Measurements from ENCODE around the gene NPC2.

NPC2 gene

GRCh38 chr14:74518221-74518620, 25.1 kb upstream of the NPC2 start:
- FAIRE-seq, result no peak

- FAIRE-seq, result no peak
Observed at GRCh38 chr14:74517731-74518130, 24.6 kb upstream of the NPC2 start.

GRCh38 chr14:74516451-74517160, 23.5 kb upstream of the NPC2 start:
- FAIRE-seq, result no peak

DNA sequence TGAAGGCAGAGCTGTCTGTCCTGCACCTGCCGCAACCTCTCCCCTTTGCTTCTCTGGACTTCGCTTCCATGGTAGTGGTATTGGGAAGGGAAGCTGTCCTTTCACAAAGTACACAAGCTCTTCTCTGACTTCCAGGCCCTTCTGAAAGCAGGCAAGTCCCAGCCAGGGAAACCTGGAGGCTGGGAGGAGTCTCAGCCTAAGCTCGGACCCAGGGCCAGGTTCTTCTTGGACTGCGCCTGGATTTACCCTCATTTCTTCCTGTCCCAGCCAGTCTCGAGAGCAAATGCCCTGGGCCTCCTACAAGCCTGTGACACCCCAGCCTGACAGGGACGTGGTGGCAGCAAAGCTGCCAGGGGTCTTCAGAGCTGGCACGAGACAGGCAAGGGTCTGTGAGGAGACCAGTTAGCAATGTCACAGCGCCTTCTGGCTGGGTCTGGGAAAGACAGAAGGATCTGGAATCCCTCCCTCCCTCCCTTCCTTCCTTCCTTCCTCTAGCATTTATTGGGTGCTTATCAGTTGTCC, 22.8 kb upstream of the NPC2 start:
- FAIRE-seq, result no peak

DNA sequence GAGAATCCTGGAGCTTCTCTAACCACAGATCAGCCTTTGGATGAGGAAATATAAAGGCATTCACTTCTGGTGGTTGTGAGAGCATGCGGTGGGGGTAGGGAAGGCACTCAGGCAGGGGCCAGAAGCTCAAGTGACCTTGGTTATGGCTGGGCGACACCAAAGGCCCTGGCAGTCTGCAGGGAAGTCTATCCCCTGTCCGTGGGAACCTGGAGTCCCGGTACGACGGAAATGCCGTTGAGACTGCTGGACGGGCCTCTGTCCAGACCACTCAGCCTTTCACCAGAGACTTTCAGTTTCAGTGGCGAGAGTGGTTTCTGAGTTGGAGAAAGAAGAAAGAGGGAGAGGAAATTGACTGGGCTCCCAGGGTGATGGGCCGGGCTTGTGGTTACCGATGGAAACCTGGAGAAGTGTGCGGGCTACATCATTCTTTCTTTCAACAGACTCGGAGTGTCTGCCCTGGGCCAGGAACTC, 21.4 kb upstream of the NPC2 start:
- no peak for FAIRE-seq

DNA sequence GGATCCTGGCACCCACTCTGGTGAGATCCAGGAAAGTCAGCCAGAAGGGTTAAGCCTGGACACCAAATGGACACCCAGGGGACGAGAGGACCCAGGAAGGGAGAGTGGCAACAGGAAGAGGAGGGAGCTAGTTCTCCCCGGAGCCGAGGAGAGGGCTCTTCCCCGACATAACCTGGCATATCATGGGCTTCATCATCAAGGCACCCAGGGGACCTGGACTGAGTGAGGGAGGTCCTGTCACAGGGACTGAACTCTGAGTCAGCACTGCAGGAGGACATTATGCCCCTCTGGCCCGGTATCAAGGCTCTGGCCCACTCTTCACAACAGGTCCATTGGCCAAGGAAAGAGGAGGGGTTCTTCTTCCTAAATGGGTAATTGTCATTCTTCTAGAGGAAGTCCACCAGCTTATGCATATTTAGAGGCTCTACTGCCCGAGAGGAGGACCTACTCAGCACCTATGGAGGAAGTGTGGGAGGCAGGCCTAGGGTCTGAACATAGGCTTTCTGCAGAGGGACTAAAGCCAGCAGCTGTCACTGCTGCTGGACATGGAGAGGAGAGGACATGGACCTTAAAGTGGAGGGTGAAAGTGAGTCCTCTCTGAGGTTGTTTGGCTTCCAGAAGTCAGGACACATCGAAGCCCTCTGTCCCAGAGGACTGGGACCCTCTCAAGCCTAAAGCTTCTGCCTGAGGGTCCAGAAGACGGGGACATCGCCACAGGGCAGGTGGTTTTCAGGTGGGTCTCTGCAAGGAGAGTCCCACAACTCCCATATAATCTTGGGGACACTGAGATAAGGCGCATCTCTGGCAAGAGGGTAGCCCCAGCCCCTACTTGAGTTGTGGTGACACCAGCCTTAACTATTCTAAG, 19.1 kb upstream of the NPC2 start:
- FAIRE-seq, result no peak

GRCh38 chr14:74510959-74511409, 17.9 kb upstream of the NPC2 start:
- no peak for FAIRE-seq

DNA sequence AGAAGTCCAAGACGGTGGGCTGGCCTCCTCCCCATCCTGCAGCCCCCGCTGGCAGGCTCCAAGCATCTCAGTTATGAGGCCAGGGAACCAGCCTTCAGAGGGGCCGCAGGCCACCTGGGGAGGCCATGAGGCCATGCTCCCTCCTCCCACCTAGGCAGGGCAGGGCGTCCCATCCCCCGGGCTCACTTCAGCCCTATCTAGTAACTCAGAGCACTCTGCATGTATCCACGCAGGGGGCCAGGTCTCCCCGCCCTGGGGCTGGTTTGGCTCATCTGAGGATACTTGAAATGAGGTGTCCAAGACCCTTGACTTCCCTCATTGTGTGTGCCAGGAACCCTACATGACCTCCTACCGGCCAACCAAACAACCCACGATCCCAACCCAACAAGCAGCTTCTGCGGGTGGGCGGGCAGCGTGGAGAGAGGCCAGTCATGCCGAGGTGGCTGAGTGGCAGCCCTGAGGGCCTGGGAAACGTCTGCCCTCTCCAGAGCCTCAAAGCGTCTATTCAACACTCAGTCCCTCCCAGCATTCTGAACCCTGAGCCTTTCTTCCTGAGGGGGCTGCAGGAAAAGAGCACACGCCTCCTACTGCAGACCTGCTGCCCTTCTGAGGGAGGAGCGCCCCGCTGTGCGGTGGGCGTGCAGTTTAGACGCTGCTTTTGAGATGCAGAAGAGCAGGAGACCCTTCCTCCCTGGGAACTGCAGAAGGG, 17.3 kb upstream of the NPC2 start:
- no peak for FAIRE-seq

GRCh38 chr14:74509587-74510222, 16.6 kb upstream of the NPC2 start:
- FAIRE-seq, result no peak

GRCh38 chr14:74508844-74509428, 15.8 kb upstream of the NPC2 start:
- no peak for FAIRE-seq

- FAIRE-seq, result no peak
Observed at GRCh38 chr14:74508292-74508731, 15.2 kb upstream of the NPC2 start.

GRCh38 chr14:74507840-74508239, 14.7 kb upstream of the NPC2 start:
- FAIRE-seq, result no peak

DNA sequence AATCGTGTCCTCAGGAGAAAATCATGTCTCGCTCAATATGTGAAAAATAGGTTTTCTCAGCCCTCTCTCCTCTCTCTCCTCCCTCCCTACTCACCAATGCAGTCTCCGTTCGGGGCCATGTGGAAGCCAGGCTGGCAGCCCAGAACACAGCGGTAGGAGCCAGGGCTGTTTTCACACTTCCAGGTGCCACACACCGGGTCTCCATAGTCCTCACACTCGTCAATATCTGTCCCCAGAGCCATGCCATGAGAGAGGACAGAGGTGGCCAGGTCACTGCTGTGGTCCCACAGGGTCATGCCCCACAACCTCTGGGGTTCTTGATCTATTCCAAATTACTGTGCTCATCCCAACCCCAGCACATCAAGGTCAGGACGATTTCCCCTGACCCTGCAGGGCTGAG, 14.0 kb upstream of the NPC2 start:
- FAIRE-seq, result no peak

DNA sequence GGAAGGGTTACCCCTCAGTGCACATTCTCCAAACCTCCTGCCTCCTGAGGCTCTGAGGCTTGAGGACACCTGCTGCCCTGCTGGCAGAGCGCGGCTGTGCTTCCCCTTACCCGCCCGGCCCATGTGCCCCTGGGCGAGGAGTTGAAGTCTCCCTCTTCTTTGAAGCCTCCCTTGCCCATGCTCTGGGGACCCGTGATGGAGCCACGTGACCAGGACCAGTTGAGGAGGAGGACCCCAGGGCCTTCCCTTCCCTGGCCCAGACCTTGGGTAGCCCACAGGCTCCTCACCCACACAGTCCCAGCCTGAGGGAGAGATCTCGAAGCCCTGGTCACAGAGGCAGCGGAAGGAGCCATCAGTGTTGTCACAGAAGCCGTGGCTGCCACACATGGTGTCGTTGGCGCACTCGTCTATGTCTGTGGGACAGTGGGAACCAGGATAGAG, 13.3 kb upstream of the NPC2 start:
- no peak for FAIRE-seq

- no peak for FAIRE-seq
Observed at GRCh38 chr14:74505831-74506230, 12.7 kb upstream of the NPC2 start.

GRCh38 chr14:74504874-74505720, 12.0 kb upstream of the NPC2 start:
- no peak for FAIRE-seq

DNA sequence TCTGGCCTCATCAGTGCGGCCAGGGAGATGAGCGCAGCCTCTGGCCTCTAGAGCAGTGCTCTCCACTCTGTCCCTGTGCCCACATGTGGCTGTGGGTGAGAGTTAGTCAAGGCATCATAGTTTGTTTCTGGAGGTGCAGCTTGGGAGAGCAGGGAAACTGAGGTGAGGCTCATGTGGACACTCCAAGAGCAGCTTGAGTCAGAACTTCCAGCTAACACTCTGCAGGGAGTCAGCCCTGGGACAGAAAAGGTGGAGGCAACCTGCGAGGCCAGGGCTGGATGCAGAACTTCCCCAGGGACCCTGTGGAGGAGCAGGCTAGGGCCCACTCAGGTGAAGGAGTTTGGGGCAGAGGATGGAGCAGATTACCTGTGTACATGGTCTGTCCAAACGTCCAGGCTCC, 11.3 kb upstream of the NPC2 start:
- FAIRE-seq, result no peak

GRCh38 chr14:74503938-74504335, 10.8 kb upstream of the NPC2 start:
- no peak for FAIRE-seq

GRCh38 chr14:74503291-74503937, 10.3 kb upstream of the NPC2 start:
- FAIRE-seq, result no peak

DNA sequence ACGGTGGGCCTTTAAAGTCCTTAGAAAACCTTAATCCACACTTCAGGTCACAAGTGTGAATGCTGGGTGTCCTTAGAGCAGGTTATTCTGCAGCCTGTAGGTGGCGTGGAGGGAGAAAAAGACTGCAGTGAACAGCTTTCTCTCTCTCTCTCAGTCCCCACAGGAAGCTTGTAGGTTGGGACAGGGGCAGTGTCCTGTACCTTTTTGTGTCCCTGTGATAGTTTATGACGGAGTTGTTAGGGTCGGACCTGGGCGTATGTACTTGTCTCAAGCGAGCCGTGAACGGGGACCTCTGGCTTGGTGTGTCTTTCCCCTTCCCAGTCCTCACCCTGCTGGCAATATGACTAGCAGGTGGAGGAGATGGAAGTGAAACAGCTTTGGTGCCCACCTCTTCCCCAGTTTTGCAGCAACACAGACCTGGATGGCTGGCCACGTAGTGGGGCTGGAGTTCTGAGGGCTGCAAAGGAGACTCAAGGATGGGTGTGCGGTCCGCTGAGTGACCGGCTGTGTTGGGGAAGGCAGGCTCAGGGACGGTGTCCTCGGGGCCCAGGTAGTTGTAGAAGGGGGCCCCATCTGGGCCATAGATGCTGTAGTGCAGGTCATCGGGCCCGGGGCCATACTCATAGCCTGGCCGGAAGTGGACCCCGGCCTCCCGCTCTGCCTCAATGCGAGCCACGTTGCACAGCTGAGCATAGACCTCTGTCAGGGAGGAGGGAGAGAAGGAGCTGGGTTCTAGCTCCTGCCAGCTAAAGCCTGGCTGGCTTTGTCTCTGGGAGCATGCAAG, 9.3 kb upstream of the NPC2 start:
- no peak for FAIRE-seq

All from colon (tissue), 2 donors.